NCI-H1048 (cell line): ENCODE data around the gene TKTL2.
"Not testable (repeated sequence)": the region's sequence is repeated elsewhere in the genome, so short reads cannot be mapped to it uniquely, and the experiment has no call there.

Source experiments
- DNase-seq: peaks from one replicate; lab custom pipeline; 2025; lab: John Stamatoyannopoulos, UW

TKTL2 gene

DNA sequence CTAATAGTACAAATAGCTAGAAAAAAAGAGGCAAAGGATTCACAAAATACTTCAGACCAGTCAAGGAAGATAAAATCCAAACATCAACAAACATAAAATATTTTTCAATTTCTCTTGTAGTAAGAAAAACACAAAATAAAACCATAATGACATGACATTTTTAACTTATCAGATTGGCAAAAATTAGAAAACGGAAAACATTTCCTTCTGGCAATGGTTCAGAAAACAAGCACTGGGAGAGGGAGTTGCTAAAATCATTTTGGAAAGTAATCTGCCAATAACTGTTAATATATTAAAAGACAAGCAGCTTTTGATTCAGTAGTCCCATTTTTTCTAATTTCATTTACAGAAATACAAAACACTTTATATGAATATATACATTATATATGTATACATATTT is 26.1 kb downstream of the TKTL2 start:
- no peak for DNase-seq

DNA sequence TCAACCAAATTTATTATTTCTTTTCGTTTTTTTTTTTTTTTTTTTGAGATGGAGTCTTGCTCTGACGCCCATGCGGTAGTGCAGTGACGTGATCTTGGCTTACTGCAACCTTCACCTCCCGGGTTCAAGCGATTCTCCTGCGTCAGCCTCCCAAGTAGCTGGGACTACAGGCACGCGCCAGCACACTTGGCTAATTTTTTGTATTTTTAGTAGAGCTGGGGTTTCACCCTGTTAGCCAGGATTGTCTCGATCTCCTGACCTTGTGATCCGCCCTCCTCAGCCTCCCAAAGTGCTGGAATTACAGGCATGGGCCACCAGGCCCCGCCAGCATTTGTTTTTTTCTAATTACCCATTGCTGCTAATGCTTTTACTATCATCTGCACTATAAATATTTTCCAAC is 26.5 kb downstream of the TKTL2 start:
- DNase-seq = not testable (repeated sequence)

DNA sequence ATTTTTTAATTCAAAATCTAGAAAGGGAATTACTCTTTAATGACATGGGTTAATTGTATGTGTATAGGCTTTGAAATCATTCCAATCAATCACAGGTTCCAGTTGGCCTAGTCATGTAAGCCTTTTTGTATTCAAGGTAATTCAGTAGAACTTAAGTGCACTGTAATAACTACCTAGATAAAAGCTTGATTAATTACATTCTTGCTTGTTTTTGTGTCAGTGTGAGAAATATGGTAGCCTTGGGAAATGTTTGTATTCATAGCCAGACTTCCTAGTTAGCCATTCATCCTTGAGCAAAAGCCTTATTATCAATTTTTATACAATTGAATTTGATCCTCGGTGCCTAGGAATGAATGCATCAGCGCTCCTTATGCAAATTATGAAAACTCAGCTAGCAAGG is 33.5 kb downstream of the TKTL2 start:
- DNase-seq = no peak
